A549 (cell line): ENCODE results near the gene SH3BP5L. TPM values are rescaled to one million over a fixed set of nuclear protein-coding genes. Genes with fewer than 3 reads are reported as not detected.

Source experiments
- ATAC-seq, 2 experiments: fragments of 200-7000 bp in 1 of 2; fragments of >200 bp in 1 of 2; cut with Nextera tagmentation in 1 of 2; cut with Tn5 transposase in 1 of 2; 3 replicates each; pipeline versions ENCODE4 v1.8.0 to v1.9.1; 2018 to 2020; ENCODE audit warnings: mild to moderate bottlenecking in 1 of 2, moderate library complexity in 1 of 2
- CTCF ChIA-PET: fragments of 300-600 bp; sonication (Branson Sonifier 250); formaldehyde crosslinking; extraction: SDS; loops from one replicate; lab custom pipeline; 2021; ENCODE audit warnings: antibody characterized with exemption, inconsistent platforms; lab: Yijun Ruan, JAX
- POLR2A ChIA-PET: fragments of 350-600 bp; formaldehyde crosslinking; extraction: SDS; loops from one replicate; lab custom pipeline; 2021; ENCODE audit warnings: antibody characterized with exemption, inconsistent platforms; lab: Yijun Ruan, JAX
- DNase-seq, 2 experiments: peaks; one replicate each; pipeline versions ENCODE4 v3.0.0 to v3.0.0-alpha.2; 2011 to 2016; ENCODE audit warnings: low read depth in 1 of 2, low spot score in 1 of 2
- FAIRE-seq: peaks from 2 replicates; lab custom pipeline; 2011; peaks lifted over from hg19 to GRCh38; lab: Jason Lieb, UNC
- H3K27ac ChIP-seq, 2 experiments: fragments of >200 bp; sonication (Bioruptor Twin); formaldehyde crosslinking; 3 replicates each; pipeline ENCODE4 v1.5.1; 2016 to 2017
- H3K4me1 ChIP-seq: fragments of >200 bp; sonication (Bioruptor Twin); formaldehyde crosslinking; 3 replicates; pipeline ENCODE4 v1.6.1; 2016
- H3K4me2 ChIP-seq: fragments of >200 bp; sonication (Bioruptor Twin); formaldehyde crosslinking; 3 replicates; pipeline ENCODE4 v1.6.1; 2016
- H3K4me3 ChIP-seq: fragments of >200 bp; sonication (Bioruptor Twin); formaldehyde crosslinking; 3 replicates; pipeline ENCODE4 v1.5.1; 2016
- H3K9me3 ChIP-seq: fragments of >200 bp; sonication (Bioruptor Twin); formaldehyde crosslinking; 3 replicates; pipeline ENCODE4 v1.6.1; 2016
- CBX8 ChIP-seq: fragments of 200-600 bp; sonication (generic); IDR thresholded peaks from 2 replicates; pipeline ENCODE4 v1.6.1; 2016
- CEBPB ChIP-seq, 2 experiments: fragments of >200 bp in 1 of 2; sonication (Bioruptor Twin) in 1 of 2; formaldehyde crosslinking in 1 of 2; IDR thresholded peaks; 2 replicates each; pipeline ENCODE4 v1.6.1; 2012 to 2016
- ELK1 ChIP-seq: fragments of 150-350 bp; IDR thresholded peaks from 2 replicates; pipeline ENCODE4 v1.6.1; 2014; ENCODE audit warnings: low read depth, mild to moderate bottlenecking, low read length
- EP300 ChIP-seq, 2 experiments: fragments of >200 bp; sonication (Bioruptor Twin); formaldehyde crosslinking; IDR thresholded peaks; 2 replicates in 1 of 2; 3 replicates in 1 of 2; pipeline ENCODE4 v1.6.1; 2016 to 2017
- FOSL2 ChIP-seq, 2 experiments: fragments of 450-650 bp in 1 of 2; fragments of >200 bp in 1 of 2; sonication (Bioruptor Twin) in 1 of 2; formaldehyde crosslinking; IDR thresholded peaks; 2 replicates each; pipeline versions ENCODE4 v1.5.0 to v1.6.1; 2016 to 2020; ENCODE audit warnings: mild to moderate bottlenecking in 1 of 2, moderate library complexity in 1 of 2
- FOXS1 ChIP-seq: fragments of 250-450 bp; sonication (Bioruptor Pico); IDR thresholded peaks from 2 replicates; pipeline ENCODE4 v1.5.0; 2020; ENCODE audit warnings: mild to moderate bottlenecking, moderate library complexity
- GATA3 ChIP-seq: IDR thresholded peaks from 2 replicates; pipeline ENCODE4 v1.6.1; 2012; ENCODE audit warnings: borderline replicate concordance
- HEYL ChIP-seq: fragments of 250-450 bp; sonication (Bioruptor Pico); IDR thresholded peaks from 2 replicates; pipeline ENCODE4 v1.8.0; 2021; ENCODE audit warnings: mild to moderate bottlenecking, moderate library complexity
- KDM1A ChIP-seq: fragments of 200-600 bp; sonication (generic); IDR thresholded peaks from 2 replicates; pipeline ENCODE4 v1.6.1; 2016; ENCODE audit warnings: low read depth, mild to moderate bottlenecking
- MYC ChIP-seq: IDR thresholded peaks from 2 replicates; pipeline ENCODE4 v1.6.1; 2012; ENCODE audit warnings: mild to moderate bottlenecking, inconsistent platforms, low read length, improper control_type of control experiment, borderline replicate concordance
- NPAS2 ChIP-seq: fragments of 250-450 bp; sonication (Bioruptor Pico); IDR thresholded peaks from 2 replicates; pipeline ENCODE4 v1.8.0; 2022; ENCODE audit warnings: mild to moderate bottlenecking, moderate library complexity, borderline replicate concordance
- PHF8 ChIP-seq: fragments of 200-600 bp; sonication (generic); IDR thresholded peaks from 2 replicates; pipeline ENCODE4 v1.6.1; 2016; ENCODE audit warnings: low read depth, mild to moderate bottlenecking, antibody characterized with exemption, moderate library complexity, borderline replicate concordance
- POLR2A ChIP-seq: IDR thresholded peaks from 2 replicates; pipeline ENCODE4 v1.6.1; 2012; ENCODE audit warnings: mild to moderate bottlenecking, low read length
- POLR2AphosphoS2 ChIP-seq: conservative IDR thresholded peaks from 2 replicates; pipeline ENCODE4 v1.6.1; 2012; ENCODE audit warnings: low read length, improper control_type of control experiment, inconsistent platforms
- RARB ChIP-seq: fragments of 250-450 bp; sonication (Bioruptor Pico); IDR thresholded peaks from 2 replicates; pipeline ENCODE4 v1.8.0; 2021; ENCODE audit warnings: mild to moderate bottlenecking, moderate library complexity
- USF2 ChIP-seq: fragments of 450-650 bp; IDR thresholded peaks from 2 replicates; pipeline ENCODE4 v1.6.1; 2014; ENCODE audit warnings: antibody characterized with exemption
- ZNF302 ChIP-seq: fragments of 250-450 bp; sonication (Bioruptor Pico); IDR thresholded peaks from 2 replicates; pipeline ENCODE4 v1.9.0; 2021; ENCODE audit warnings: inconsistent platforms, mild to moderate bottlenecking, moderate library complexity
- WGBS: methylation state at CpG from one replicate; pipeline ENCODE4 v1.1.6; 2017; ENCODE audit errors: missing lambda C conversion rate; 5-methylcytosine and 5-hydroxymethylcytosine counted together
- polyA plus RNA-seq, 4 experiments: library from polyadenylated mRNA; depleted of rRNA in 3 of 4; stranded (reverse); fragments of >200 nt; fragmentation: RNase III in 1 of 4; extraction: RNeasy Plus Mini Kit Qiagen cat#74134 plus additional on column Dnase treatment in 1 of 4; gene quantifications; 2 replicates in 3 of 4; 3 replicates in 1 of 4; pipeline ENCODE4 v1.2.3, GENCODE V29; 2011 to 2017
- TF ChIP-seq, protein P1 (sequence below): fragments of >200 bp; sonication (Bioruptor Twin); formaldehyde crosslinking; IDR thresholded peaks from 3 replicates; pipeline ENCODE4 v1.5.1; 2016
- TF ChIP-seq, protein P2 (sequence below): fragments of 250-450 bp; sonication (Bioruptor Pico); IDR thresholded peaks from 2 replicates; pipeline ENCODE4 v1.5.0; 2020; ENCODE audit warnings: low read depth, mild to moderate bottlenecking, moderate library complexity
- TF ChIP-seq, protein P3 (sequence below): fragments of 250-450 bp; sonication (Bioruptor Pico); IDR thresholded peaks from 2 replicates; pipeline ENCODE4 v1.5.0; 2021; ENCODE audit warnings: mild to moderate bottlenecking, moderate library complexity, borderline replicate concordance

Gene SH3BP5L
- polyA plus RNA-seq, 2 of the 4 experiments (the other 2 are of a cell fraction) = 10.9 to 15.8 TPM

GRCh38 chr1:248820041-248820585, 5.6 kb downstream of the SH3BP5L start:
- H3K4me1 ChIP-seq = peaks cover 45% of the 10 kb centered on the region
- FAIRE-seq = no peak
- ATAC-seq = no peak
- DNase-seq = no peak
- CTCF ChIA-PET = interaction anchor here (1.7 to 1.8 kb wide), 2 partner anchors 14 to 44 kb away, joined by 3 to 6 read pairs; no protein-coding TSS in a partner anchor
- H3K9me3 ChIP-seq = no peaks in the 10 kb centered on the region
- POLR2A ChIA-PET = interaction anchor here (1.8 kb wide), 1 partner anchor 39 kb away, joined by 6 read pairs; the partner anchor contains the start of gene ZNF692
- peak overlapping the region; percentile 61 to 83; a peak in 5 of 6 replicates for H3K27ac ChIP-seq
- TF ChIP-seq MYC = no peak
- TF ChIP-seq POLR2A = no peak
- no peak for TF ChIP-seq GATA3
- TF ChIP-seq USF2 = no peak
- TF ChIP-seq, protein P1, sequence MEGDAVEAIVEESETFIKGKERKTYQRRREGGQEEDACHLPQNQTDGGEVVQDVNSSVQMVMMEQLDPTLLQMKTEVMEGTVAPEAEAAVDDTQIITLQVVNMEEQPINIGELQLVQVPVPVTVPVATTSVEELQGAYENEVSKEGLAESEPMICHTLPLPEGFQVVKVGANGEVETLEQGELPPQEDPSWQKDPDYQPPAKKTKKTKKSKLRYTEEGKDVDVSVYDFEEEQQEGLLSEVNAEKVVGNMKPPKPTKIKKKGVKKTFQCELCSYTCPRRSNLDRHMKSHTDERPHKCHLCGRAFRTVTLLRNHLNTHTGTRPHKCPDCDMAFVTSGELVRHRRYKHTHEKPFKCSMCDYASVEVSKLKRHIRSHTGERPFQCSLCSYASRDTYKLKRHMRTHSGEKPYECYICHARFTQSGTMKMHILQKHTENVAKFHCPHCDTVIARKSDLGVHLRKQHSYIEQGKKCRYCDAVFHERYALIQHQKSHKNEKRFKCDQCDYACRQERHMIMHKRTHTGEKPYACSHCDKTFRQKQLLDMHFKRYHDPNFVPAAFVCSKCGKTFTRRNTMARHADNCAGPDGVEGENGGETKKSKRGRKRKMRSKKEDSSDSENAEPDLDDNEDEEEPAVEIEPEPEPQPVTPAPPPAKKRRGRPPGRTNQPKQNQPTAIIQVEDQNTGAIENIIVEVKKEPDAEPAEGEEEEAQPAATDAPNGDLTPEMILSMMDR = no peak
- TF ChIP-seq POLR2AphosphoS2 = no peak
- TF ChIP-seq CEBPB (IDR thresholded peaks at IDR 0.05) = no peak
- no peak for TF ChIP-seq PHF8
- TF ChIP-seq, protein P2, sequence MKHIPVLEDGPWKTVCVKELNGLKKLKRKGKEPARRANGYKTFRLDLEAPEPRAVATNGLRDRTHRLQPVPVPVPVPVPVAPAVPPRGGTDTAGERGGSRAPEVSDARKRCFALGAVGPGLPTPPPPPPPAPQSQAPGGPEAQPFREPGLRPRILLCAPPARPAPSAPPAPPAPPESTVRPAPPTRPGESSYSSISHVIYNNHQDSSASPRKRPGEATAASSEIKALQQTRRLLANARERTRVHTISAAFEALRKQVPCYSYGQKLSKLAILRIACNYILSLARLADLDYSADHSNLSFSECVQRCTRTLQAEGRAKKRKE (CRISPR knock-in tag) = no peak
- no peak for TF ChIP-seq CBX8
- no peak for TF ChIP-seq EP300 (IDR thresholded peaks at IDR 0.05)
- no peak for TF ChIP-seq FOSL2 (IDR thresholded peaks at IDR 0.05)
- TF ChIP-seq FOSL2 (CRISPR knock-in tag; IDR thresholded peaks at IDR 0.05) = no peak
- TF ChIP-seq FOXS1 = no peak
- no peak for TF ChIP-seq HEYL (CRISPR knock-in tag)
- TF ChIP-seq NPAS2 = no peak
- no peak for TF ChIP-seq ZNF302 (CRISPR knock-in tag)
- TF ChIP-seq KDM1A = no peak
- TF ChIP-seq RARB = no peak
- TF ChIP-seq, protein P3, sequence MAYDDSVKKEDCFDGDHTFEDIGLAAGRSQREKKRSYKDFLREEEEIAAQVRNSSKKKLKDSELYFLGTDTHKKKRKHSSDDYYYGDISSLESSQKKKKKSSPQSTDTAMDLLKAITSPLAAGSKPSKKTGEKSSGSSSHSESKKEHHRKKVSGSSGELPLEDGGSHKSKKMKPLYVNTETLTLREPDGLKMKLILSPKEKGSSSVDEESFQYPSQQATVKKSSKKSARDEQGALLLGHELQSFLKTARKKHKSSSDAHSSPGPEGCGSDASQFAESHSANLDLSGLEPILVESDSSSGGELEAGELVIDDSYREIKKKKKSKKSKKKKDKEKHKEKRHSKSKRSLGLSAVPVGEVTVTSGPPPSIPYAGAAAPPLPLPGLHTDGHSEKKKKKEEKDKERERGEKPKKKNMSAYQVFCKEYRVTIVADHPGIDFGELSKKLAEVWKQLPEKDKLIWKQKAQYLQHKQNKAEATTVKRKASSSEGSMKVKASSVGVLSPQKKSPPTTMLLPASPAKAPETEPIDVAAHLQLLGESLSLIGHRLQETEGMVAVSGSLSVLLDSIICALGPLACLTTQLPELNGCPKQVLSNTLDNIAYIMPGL (CRISPR knock-in tag) = no peak
- TF ChIP-seq ELK1 = no peak
- no peak overlapping the region; the same call in 2 of the 3 replicates for H3K4me2 ChIP-seq
- no peak overlapping the region for H3K4me3 ChIP-seq
- WGBS = 89% methylated on average over 7 of the region's 7 CpGs
